HG02840 (cell line): Measurements from ENCODE around the gene ACOT8.
A peak's percentile ranks its signal among the peaks of the same experiment; 100 is the strongest.
"Not testable (repeated sequence)": the region's sequence is repeated elsewhere in the genome, so short reads cannot be mapped to it uniquely, and the experiment has no call there.

Experiments used
- ATAC-seq: cut with Tn5 transposase; IDR thresholded peaks from one replicate; pipeline ENCODE4 v1.9.1; 2021; ENCODE audit warnings: mild to moderate bottlenecking, moderate library complexity, moderate number of reproducible peaks; ENCODE audit not compliant: unreplicated experiment, low FRiP score

Gene ACOT8

GRCh38 chr20:45832619-45833018, 24.6 kb downstream of the ACOT8 start:
- ATAC-seq: no peak

- not testable (repeated sequence) for ATAC-seq
Measured at GRCh38 chr20:45829673-45830106, 27.5 kb downstream of the ACOT8 start.

- ATAC-seq: no peak
Measured at GRCh38 chr20:45828589-45828988, 28.6 kb downstream of the ACOT8 start.

GRCh38 chr20:45827712-45828111, 29.5 kb downstream of the ACOT8 start:
- ATAC-seq: no peak

GRCh38 chr20:45827030-45827652, 30.1 kb downstream of the ACOT8 start, which contains the start of gene TNNC2:
TSS of gene TNNC2 (minus strand) at chr20:45827312. CDS start at chr20:45827248, 64 bp downstream.
- ATAC-seq: no peak

GRCh38 chr20:45826381-45827019, 30.7 kb downstream of the ACOT8 start:
- ATAC-seq: no peak

- ATAC-seq: no peak
Measured at GRCh38 chr20:45823949-45824835, 33.0 kb downstream of the ACOT8 start.

GRCh38 chr20:45822857-45823256, 34.3 kb downstream of the ACOT8 start:
- ATAC-seq: no peak

- ATAC-seq: no peak
Measured at GRCh38 chr20:45821947-45822346, 35.2 kb downstream of the ACOT8 start.

GRCh38 chr20:45819466-45819865, 37.7 kb downstream of the ACOT8 start:
- ATAC-seq: no peak

GRCh38 chr20:45818239-45818638, 39.0 kb downstream of the ACOT8 start:
- no peak for ATAC-seq

- no peak for ATAC-seq
Measured at GRCh38 chr20:45817376-45818194, 39.6 kb downstream of the ACOT8 start.

GRCh38 chr20:45816951-45817350, 40.2 kb downstream of the ACOT8 start:
- no peak for ATAC-seq

GRCh38 chr20:45814314-45814713, 42.9 kb downstream of the ACOT8 start:
- ATAC-seq: no peak

- ATAC-seq: no peak
Measured at GRCh38 chr20:45813489-45813888, 43.7 kb downstream of the ACOT8 start.

GRCh38 chr20:45813006-45813340, 44.2 kb downstream of the ACOT8 start:
- no peak for ATAC-seq

- ATAC-seq: peak; percentile 96
Measured at GRCh38 chr20:45812157-45813005, 44.8 kb downstream of the ACOT8 start, which contains the start of gene UBE2C. TSS of gene UBE2C (plus strand) at chr20:45812644. CDS start at chr20:45812696, 52 bp downstream.

- no peak for ATAC-seq
Measured at GRCh38 chr20:45810191-45810970, 46.8 kb downstream of the ACOT8 start.

GRCh38 chr20:45801851-45802250, 55.3 kb downstream of the ACOT8 start:
- ATAC-seq: no peak
